ENCODE results near the gene UNC13C.
"Not testable (repeated sequence)": the region's sequence is repeated elsewhere in the genome, so short reads cannot be mapped to it uniquely, and the experiment has no call there.

UNC13C gene

DNA sequence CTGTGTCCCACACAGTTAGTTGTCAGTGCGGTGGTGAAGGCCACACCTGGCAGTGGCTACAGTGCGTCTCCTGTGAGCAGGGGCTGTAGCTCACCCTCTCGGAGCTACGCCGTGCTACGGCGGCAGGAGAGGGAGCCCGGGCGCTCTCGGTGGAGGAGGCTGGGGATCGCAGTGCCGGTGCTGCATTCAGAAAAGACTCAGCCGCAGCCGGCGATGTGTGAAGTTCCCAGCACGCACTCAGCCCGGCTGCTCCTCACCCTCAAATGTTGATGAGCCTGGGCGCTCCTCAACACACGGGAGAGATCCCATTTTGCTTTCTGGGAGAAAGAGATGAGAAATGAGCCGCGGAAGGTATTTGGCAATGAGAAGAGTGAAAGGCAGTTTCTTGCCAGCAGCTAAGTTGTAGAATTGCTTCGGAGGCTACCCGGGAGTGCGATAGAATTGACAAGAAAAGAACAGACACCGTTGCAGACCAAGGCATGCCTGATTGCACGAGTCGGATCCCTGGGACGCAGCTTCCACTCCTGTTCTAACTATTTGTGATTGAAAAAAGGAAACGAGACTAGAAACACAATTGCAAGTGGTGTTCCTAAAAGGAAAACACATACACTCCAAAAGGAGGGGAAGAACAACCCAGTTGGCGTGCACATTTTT, at the start of gene UNC13C:
Gene UNC13C (plus strand): TSS at position 189 of the 654 bp plus-strand sequence. CDS start 34,463 bp downstream, outside the sequence.
- DNase-seq = no peak

DNA sequence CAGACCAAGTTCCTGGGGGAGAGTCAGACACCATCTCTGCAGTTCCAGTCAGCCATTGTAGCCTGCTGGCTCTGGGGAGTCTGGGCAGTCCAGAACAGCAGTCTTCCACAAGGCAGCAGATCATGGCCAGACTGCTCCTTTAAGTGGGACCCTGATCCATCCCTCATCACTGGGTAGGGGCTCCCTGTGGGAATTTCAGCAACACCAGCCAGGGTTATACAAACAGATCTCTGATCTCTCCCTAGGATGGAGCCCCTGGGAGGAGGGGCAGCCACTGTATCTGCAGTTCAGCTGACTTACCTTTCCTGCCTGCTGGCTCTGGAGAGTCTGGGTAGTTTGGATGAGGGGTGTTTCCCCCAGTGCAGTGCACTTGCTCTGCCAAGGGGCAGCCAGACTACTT, 42.1 kb upstream of the UNC13C start:
- DNase-seq = no peak

DNA sequence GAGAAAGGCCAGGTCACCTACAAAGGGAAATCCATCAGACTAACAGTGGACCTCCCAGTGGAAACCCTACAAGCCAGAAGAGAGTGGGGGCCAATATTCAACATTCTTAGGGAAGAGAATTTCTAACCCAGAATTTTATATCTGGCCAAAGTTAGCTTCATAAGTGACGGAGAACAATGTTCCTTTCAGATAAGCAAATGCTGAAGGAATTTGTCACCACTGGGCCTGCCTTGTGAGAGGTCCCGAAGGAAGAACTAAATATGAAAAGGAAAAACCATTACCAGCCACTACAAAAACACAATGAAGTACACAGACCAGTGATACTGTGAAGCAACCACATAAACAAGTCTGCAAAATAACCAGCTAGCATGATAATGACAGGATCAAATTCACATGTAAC, 40.6 kb upstream of the UNC13C start:
- not testable (repeated sequence) for DNase-seq

DNA sequence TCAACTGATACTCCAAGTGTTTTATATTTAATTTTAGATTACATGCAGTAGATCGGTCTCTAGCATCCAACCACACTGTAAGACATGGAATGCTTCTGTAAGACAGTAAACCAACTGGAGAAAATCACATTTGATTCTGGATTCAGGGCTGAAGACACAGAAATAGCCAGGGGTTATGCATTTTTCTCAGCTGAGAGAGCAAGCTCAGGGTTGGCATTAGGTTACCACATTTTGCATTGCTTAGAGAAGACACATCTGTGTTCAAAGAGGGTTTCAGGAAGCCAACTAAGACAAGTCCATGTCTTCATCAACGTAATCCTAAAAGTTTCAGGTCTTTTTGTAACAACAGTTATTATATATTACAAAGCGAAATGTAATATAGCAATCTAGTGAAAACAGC, 27.7 kb upstream of the UNC13C start:
- DNase-seq = no peak

DNA sequence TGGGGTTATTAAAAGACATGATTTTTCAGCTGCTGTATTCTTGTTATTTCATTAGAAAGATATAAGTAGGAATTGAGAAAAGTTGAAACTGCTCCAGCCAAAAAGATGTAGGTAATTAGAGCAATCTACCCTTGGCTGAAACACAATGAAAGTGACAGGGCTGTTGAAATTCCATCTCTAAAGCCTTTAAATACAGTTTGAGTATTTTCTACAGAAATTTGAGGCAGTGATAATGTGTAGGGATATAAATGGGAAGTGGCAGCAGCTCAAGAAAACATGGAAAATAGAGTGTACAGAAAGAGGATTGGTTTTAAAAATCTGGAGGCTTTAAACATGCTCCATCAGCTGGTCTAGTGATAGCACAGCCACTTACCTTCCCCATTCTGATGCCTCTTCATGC, 22.8 kb upstream of the UNC13C start:
- no peak for DNase-seq

DNA sequence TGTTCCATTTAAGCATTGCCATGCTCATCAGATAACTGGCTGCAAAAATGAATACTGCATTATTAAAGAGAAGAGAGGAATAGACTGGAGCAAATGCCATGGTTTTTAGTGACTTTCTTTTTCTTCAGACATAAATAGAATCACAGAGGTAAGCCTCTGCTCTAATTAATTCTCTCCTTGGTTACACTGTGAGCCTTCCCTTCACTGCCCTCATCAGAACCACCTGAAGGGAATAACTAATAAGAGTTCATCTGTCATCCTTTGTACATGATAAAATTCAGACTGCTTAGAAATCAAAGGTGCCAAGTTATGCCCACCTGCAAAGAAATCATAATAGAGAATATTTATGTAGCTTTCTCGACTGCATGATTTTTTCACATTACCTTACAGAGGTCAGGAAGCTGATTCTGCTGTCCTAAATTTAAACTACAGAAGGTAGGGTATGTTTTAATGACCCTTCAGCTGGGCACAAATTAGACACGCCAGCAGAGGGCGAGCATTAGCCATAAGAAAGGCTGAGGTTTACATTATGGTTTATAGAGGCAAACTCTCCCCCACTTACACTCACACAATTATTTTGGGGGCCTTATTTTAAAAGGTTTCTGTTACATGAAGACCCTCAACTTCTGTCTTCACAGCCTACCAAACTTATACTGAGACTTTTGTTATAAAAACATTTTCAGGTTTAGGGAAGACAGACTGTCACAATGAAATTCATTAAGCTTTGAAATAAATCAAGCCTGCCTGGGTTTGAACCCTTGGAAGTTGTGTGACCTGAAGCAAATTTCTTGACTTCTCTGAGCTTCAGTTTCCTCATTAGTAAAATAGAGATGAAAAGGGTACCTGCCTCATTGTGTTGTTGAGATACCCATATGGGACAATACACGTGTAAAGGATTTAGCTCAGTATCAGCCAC, 15.3 kb upstream of the UNC13C start:
- peak; percentile 51 for DNase-seq

DNA sequence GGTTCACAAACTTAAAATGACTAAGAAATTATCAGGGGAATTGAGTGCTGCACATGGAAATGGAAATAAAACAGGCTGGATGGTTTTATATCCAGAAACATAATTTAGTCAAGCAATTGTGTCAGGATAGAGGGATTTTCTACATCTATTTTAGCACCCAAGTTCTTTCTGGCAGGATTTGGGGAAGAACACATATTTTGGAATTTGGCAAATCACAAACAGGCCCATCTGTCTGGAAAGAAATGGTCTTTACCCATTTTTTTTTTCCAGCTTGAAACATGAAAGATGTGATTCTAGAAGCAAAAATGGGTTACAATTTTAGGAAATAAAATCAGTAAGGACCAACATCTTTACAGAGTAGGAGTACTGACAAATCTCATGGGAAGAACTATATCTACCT, 14.4 kb upstream of the UNC13C start:
- no peak for DNase-seq

DNA sequence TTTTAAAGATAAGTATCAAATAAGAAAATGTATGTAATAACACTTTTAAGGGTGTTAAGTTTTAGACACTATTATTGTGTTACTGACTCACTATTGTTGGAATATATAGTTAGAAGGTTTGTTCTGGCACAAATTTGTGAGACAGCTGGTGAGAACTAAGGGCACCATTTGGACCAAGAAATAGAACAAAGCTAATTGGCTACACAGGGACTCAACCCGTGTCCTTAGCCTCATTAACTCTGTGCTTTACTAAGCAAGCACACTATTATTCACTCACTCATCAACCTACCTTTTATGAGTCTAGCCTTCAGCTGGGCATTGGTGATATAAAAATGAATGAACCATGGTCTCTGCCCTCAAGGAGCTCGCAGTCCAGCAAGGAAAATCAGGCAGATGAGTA, 4.1 kb upstream of the UNC13C start:
- no peak for DNase-seq

DNA sequence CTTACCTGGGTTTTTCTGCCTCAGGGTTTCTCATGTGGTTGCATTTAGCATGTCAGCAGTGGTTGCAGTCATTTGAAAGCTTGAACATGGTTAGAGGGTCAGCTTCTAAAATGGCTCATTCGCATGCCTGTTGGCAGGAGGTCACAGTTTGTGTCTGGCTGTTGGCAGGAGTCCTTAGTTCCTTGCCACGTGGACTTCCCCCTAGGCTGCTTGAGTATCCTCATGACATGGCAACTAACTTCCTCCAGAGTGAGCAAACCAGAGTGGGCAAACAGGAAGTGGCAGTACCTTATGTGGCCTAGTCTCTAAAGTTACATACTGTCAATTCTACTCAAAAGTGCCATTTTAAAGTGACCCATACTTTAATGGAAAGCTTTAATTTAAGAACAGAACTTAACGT, 3.4 kb upstream of the UNC13C start:
- no peak for DNase-seq

DNA sequence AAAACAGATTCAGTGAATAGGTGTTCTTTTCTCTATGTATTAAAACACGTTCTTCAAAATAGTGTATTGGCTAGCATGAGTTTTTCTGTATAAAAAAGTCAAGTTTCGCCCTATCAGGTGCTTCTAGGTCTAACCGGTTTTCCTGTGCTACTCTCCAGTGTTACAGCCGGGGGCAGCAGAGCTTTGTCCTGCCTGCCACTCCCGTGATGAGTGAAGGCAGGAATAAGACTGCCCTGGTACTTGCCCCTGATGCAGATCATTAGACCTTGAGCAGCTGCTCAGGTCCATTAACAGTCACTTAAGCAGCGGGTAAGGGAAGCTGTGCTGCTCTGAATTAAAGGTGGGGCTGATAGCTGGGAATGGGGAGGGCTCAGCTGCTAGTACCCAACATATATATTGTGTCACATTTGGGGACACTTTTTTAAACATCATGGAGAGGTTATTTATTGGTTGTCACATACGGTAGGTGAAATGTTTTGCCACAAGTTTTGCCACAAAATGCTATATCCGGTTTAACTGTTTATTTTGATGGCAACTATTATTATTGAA, 1.3 kb upstream of the UNC13C start:
- no peak for DNase-seq

DNA sequence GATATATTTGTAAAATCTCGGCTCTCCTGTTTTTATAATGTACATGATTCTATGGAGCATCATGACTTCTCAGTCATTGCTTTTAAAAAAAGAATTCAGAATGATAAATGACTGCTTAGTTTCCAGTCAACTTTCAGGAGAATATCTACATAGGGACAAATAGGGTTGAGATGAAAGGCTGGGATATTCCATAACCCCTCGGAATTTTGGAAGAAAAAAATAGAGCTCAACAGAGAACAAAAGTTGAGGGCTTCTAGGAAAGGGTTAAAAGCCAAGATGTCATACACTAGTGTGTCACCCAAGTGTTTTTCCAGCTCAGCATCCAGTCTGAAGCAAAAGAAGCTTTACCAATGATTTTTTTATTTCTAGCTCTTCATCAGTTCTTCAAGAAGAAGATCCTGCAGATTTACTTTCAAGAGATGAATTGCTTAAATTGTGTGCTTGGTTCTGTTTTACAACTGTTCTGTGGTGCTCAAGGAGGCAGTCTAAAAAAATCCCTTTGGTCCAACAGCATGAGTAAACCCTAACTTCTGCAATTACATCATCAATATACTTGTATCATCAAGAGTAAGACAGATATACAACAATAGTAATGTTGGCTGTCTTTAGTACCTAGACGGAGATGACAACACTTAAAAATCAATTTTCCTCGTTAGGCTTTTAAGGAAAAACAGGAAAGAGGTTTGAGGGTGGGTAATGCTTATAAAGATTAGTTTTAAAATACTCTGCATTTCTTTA, 979 bp downstream of the UNC13C start:
- DNase-seq = no peak

DNA sequence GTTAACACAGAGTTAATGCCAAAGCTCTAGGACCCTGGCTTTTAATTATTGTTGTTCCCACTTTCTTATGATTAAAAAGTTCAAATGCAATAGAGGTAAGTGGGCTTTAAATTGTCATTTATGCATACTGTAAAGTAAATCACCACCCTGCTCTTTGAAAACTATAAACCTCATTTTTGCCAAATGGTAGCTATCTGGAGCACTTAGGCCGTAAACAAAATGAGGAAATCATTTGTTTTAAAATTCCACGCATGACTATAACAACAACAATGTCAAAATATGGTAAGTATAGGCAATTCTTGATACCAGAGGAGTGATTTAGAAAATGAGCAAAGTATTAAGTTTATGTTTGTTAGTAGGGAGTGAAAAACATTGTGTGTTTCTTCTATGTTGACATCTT, 1.8 kb downstream of the UNC13C start:
- no peak for DNase-seq

DNA sequence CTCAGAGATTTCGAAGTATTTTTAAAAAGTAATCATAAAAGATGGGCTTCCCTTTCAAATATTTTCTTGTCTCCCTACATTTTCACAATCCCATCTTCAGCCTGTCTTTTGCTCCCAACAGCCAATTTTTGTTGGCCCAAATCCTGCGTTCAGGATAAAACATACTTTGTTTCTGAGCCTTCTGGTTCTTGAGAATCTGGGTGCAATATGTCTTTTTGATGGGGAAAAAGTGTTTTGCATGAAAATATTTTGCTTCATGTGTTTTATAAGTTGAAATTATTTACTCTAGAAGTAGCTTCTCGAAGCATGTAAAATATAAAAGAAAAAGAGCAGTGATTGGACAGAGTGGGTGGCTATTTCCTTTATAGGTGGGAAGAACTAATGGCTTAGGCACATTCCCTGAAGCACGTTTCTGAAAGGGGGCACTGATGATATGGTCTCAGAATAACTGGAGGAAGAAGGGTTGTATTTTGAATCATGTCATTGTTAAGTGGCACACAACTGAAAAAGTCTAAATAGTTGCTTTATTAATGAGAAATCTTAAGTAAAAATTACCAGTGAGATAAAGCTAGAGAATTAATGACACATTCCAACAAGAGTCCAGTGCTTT, 3.9 kb downstream of the UNC13C start:
- DNase-seq = no peak

DNA sequence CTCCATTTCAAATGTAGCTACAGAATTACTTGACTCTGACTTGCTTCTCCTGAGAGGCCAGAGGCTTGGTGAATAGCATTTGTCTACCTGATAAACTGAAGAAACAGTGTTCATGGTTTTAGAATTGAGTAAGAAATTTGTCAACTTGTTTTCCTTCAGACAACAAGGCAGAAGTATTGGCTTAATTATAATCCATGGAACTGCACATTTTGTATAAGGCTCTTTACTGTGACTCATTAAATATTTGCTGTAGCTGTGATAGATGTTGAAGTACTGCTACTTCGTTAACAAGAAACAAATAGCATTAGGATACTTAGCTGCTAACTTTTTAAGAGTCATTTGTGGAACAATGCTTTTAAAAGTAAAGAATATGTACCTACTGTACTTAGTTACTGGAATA, 4.6 kb downstream of the UNC13C start:
- DNase-seq = no peak

DNA sequence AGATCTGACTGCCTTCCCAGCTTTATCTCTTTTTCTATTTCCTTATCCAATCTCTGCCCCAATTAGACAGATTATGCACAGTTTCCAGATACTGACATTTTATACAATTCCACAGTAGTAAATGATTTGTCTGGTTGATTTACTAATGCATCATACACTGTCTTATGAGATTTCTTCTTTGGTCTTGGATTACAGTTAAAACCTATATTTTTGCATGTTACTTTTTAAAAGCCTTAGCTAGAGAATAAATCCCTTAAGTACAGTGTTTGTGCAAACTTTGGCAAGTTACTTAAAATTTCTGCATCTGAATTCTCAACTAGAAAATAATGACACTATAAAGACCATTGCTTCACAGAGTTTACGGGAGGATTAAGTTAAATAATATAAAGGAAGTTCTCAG, 6.0 kb downstream of the UNC13C start:
- no peak for DNase-seq

DNA sequence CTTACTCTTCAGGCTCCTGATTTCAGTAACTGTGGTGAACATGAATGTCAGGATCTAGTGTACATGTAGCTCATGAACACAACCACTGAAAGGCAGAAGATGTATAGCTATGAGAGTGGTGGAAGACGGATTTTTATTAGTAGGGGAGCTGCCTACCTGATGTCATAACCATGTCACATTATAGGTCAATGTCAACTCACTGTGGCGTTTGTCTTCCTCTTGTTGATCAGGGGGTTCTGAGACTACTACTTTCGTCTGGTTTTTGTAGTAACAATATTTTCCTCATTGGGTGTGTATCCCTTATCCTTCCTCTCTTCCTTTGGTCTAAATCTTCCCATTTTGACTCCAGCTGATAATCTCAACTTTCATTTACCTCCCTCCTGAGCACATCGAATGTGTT, 7.3 kb downstream of the UNC13C start:
- no peak for DNase-seq

DNA sequence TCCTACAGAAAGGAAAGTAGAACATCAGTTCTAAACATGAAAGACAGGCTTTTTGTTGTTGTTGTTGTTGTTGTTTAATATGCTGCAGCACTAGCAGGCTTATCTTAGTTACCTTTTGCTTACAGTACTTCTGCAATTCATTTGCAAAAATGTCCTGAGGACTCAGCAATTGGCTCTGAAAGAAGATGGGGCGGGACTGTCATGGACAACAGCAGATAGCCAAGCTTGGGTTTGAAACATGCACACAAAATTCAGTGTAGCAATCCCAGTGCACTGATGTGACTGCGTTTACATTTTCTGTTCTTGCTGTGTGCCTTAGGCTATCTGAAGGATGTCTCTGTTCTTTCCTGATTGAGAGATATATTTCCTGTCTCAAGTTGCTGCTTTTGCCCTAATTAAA, 9.2 kb downstream of the UNC13C start:
- no peak for DNase-seq

DNA sequence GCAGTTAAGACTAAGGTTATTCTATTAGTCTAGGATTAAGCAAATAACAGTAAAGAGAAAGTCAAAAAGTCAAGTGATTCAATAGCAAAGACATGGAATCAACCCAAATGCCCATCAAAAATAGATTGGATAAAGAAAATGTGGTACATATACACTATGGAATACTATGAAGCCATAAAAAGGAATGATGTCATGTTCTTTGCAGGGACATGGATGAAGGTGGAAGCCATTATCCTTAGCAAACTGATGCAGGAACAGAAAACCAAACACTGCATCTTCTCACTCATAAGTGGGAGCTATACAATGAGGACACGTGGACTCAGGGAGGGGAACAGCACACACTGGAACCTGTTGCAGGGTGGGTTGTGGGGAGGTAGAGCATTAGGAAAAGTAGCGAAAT, 29.0 kb downstream of the UNC13C start:
- DNase-seq = no peak

DNA sequence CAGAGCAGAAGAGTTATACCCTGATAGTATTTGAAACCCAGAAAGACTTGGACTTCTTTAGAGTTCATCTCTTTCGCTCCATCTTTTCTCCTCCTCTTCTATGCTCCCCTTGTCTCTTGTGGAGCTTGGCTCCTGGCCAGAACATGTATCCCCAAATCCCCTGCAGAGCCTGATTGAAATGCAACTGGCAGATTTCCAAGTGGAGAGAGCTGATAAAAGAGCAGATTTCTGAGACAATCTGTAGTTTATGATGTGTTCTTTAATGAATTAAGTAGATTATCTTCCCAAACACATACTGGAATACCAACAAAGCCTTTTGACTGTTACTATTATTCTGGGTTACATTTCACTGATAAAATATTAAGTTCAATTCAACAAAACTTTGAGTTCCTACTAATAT, 33.4 kb downstream of the UNC13C start:
- DNase-seq = no peak

DNA sequence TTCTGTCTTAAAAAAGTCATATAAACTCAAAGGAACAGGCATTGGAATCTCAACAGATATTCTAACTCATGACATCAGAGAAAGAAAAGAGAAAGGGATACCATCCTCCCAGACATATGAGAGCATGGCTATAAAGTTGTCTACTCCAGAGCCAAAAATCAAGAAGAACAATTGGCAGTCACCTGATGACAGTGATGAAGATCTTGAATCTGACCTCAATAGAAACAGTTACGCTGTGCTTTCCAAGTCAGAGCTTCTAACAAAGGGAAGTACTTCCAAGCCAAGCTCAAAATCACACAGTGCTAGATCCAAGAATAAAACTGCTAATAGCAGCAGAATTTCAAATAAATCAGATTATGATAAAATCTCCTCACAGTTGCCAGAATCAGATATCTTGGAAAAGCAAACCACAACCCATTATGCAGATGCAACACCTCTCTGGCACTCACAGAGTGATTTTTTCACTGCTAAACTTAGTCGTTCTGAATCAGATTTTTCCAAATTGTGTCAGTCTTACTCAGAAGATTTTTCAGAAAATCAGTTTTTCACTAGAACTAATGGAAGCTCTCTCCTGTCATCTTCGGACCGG, 35.9 kb downstream of the UNC13C start:
- no peak for DNase-seq

DNA sequence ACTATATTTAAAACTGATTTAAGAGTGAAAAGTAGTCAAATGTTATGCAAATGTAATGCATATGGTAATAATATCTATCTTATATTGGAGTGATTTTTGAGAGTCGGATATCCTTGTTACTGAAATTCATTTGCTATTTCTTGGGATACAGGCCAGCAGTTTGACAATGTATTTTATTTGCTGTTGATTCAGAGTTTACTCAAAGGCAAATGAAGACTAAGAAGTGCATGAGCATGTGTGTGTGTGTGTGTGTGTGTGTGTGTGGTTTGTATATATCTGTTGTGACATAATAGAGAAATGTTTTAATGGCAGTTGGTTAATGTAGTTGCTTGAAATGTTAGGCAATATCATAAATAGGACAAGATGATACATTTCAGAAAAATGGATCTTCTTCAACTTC, 39.0 kb downstream of the UNC13C start:
- no peak for DNase-seq

DNA sequence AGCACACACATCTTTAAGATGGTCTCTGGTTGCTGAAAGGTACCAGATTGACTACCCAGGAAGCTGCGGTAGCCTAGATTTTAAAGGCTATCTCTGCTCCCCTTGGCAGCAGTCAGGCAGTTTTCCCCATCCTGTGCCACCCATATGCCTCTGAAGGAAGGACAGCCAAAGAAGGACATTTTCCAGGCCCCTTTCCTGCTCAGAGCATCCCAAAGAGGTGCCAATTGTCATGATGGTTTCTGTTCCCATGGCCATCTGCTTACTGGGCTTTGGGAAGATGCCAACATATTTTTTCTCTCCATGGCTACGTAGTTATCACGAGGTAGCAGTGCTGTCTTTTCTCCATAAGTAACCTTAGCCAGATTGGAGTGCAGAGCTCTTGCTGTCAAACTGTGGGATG, 39.7 kb downstream of the UNC13C start:
- DNase-seq = no peak

DNA sequence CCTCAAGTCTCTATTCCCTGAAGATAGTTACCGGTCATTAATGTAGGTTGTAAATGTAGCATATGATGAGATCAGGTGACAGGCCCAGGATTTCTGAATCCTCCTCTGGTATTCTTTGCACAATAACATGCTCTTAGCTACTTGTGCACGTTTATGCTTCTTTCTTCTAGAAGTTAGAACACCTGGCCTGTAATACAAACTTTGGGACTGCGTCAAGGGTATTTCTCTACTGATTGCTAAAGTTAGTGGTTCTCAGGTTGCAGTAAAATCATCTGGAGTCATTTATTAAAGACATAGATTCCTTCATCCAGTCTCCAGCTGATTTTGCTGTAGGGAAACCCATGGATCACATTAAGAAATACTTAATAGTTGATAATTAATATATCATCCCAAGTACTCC, 48.0 kb downstream of the UNC13C start:
- no peak for DNase-seq

All from activated CD8-positive, alpha-beta memory T cell treated with anti-CD3 and anti-CD28 coated beads, Interleukin-2, amount 50 U/mL, for 48 hours (primary cell).